ENCODE results near the gene IGFL3. TPM values are rescaled to one million over a fixed set of nuclear protein-coding genes. Genes with fewer than 3 reads are reported as not detected.
"Not testable (repeated sequence)": the region's sequence is repeated elsewhere in the genome, so short reads cannot be mapped to it uniquely, and the experiment has no call there.

Gene IGFL3
- total RNA-seq, 1 experiment from 2014 or later, result not detected

- Histone ChIP-seq H3K18ac (ENCODE audit: insufficient read length, low read depth, low read length) (no peak overlapping the region), H3K4me2 (ENCODE audit: insufficient read depth, insufficient read length, low read length) (no peak overlapping the region), H3K27ac (ENCODE audit: insufficient read length, low read depth, low read length) (no peak overlapping the region), H3K27me3 (ENCODE audit: insufficient read depth, low read length) (no peaks in the 10 kb centered on the region), H2BK5ac (ENCODE audit: insufficient read length, low read length) (no peak overlapping the region), H2BK120ac (ENCODE audit: low read depth, low read length, poor library complexity, severe bottlenecking) (no peak overlapping the region), H3K9me3 (ENCODE audit: control insufficient read depth, low read depth, low read length) (no peaks in the 10 kb centered on the region), H3K79me1 (ENCODE audit: insufficient read depth, low read depth, low read length, poor library complexity, severe bottlenecking) (no peaks in the 10 kb centered on the region), H3K9ac (ENCODE audit: extremely low read depth, insufficient read length, low read length) (no peak overlapping the region), H3K14ac (ENCODE audit: insufficient read depth, low read length) (no peak overlapping the region), H3K4ac (ENCODE audit: low read depth, low read length) (no peak overlapping the region), H3K23ac (ENCODE audit: insufficient read length, low read depth, low read length) (no peak overlapping the region), H2AFZ (ENCODE audit: low read length) (no peak overlapping the region), H3K4me1 (ENCODE audit: insufficient read depth, low read length) (no peaks in the 10 kb centered on the region; the same call in 1 of the 2 replicates), H3K79me2 (ENCODE audit: insufficient read depth, low read length) (no peaks in the 10 kb centered on the region), H4K5ac (ENCODE audit: insufficient read length, low read depth, low read length) (no peak overlapping the region), H2BK15ac (ENCODE audit: low read depth, low read length) (no peak overlapping the region), H3K56ac (ENCODE audit: insufficient read length, low read depth, low read length) (no peak overlapping the region), H3T11ph (ENCODE audit: low read length) (no peak overlapping the region), H3K23me2 (ENCODE audit: insufficient read length, low read depth, low read length, poor library complexity, severe bottlenecking) (no peaks in the 10 kb centered on the region), H4K91ac (ENCODE audit: insufficient read length, low read depth, low read length) (no peak overlapping the region), H2BK12ac (ENCODE audit: insufficient read length, low read depth, low read length) (no peak overlapping the region), H4K20me1 (ENCODE audit: control insufficient read depth, insufficient read depth, insufficient read length) (no peaks in the 10 kb centered on the region), H2BK20ac (ENCODE audit: low read depth, low read length, poor library complexity, severe bottlenecking) (no peak overlapping the region), H2AK5ac (ENCODE audit: insufficient read length, low read length) (no peak overlapping the region), H4K8ac (replicated peaks; ENCODE audit: insufficient read length, low read depth, low read length) (no peak overlapping the region)
- TF ChIP-seq CTCF (conservative IDR thresholded peaks at IDR 0.05), result no peak
- Mint-ChIP-seq H3K27ac (no peak overlapping the region), H3K9me3 (peaks cover 8 to 17% of the 10 kb centered on the region in 2 experiments), H3K4me3 (no peak overlapping the region), H3K27me3 (ENCODE audit: low read depth) (peaks cover 32% of the 10 kb centered on the region), H3K36me3 (ENCODE audit: insufficient read depth in 1 of 3, low read depth in 3 of 3) (no peaks in the 10 kb centered on the region; a peak in 3 of 7 replicates), H3K4me1 (peaks cover 5 to 7% of the 10 kb centered on the region in 2 experiments)
- WGBS (ENCODE audit: extremely low coverage, insufficient read length, low lambda C conversion rate), result no CpG with 5 or more reads among the region's 3 CpGs
- DNase-seq, result no peak
Observed at GRCh38 chr19:46162731-46163130, 38.2 kb upstream of the IGFL3 start.

GRCh38 chr19:46161642-46162257 lies 37.3 kb upstream of the IGFL3 start:
- H3K36me3 Mint-ChIP-seq (ENCODE audit: insufficient read depth in 1 of 3, low read depth in 3 of 3), result not testable (repeated sequence)

More at GRCh38 chr19:46161642-46162257, 37.3 kb upstream of the IGFL3 start:
- H3K9me3 ChIP-seq (ENCODE audit: control insufficient read depth, low read depth, low read length); H3K79me2 ChIP-seq (ENCODE audit: insufficient read depth, low read length); H2AK5ac ChIP-seq (ENCODE audit: insufficient read length, low read length); H3K4me1 ChIP-seq (ENCODE audit: insufficient read depth, low read length); H3K27ac ChIP-seq (ENCODE audit: insufficient read length, low read depth, low read length); H2BK12ac ChIP-seq (ENCODE audit: insufficient read length, low read depth, low read length); H2BK15ac ChIP-seq (ENCODE audit: low read depth, low read length); H3K23me2 ChIP-seq (ENCODE audit: insufficient read length, low read depth, low read length, poor library complexity, severe bottlenecking); H3K9ac ChIP-seq (ENCODE audit: extremely low read depth, insufficient read length, low read length); H3K56ac ChIP-seq (ENCODE audit: insufficient read length, low read depth, low read length); H4K5ac ChIP-seq (ENCODE audit: insufficient read length, low read depth, low read length); H4K91ac ChIP-seq (ENCODE audit: insufficient read length, low read depth, low read length); H4K8ac ChIP-seq (replicated peaks; ENCODE audit: insufficient read length, low read depth, low read length); H3K79me1 ChIP-seq (ENCODE audit: insufficient read depth, low read depth, low read length, poor library complexity, severe bottlenecking); H3T11ph ChIP-seq (ENCODE audit: low read length); H4K20me1 ChIP-seq (ENCODE audit: control insufficient read depth, insufficient read depth, insufficient read length); H3K27me3 ChIP-seq (ENCODE audit: insufficient read depth, low read length); H2AFZ ChIP-seq (ENCODE audit: low read length); H3K14ac ChIP-seq (ENCODE audit: insufficient read depth, low read length); H3K18ac ChIP-seq (ENCODE audit: insufficient read length, low read depth, low read length); H2BK120ac ChIP-seq (ENCODE audit: low read depth, low read length, poor library complexity, severe bottlenecking); H3K4me3 Mint-ChIP-seq; H3K23ac ChIP-seq (ENCODE audit: insufficient read length, low read depth, low read length); H3K4me1 Mint-ChIP-seq; H3K27ac Mint-ChIP-seq; H3K4ac ChIP-seq (ENCODE audit: low read depth, low read length); H2BK5ac ChIP-seq (ENCODE audit: insufficient read length, low read length); DNase-seq; H2BK20ac ChIP-seq (ENCODE audit: low read depth, low read length, poor library complexity, severe bottlenecking); H3K4me2 ChIP-seq (ENCODE audit: insufficient read depth, insufficient read length, low read length): not testable (repeated sequence)
- peaks cover 32% of the 10 kb centered on the region for H3K27me3 Mint-ChIP-seq (ENCODE audit: low read depth)
- WGBS (ENCODE audit: extremely low coverage, insufficient read length, low lambda C conversion rate), result no CpG with 5 or more reads among the region's 2 CpGs
- H3K9me3 Mint-ChIP-seq, result peaks cover 8 to 17% of the 10 kb centered on the region in 2 experiments

Measured in H9 (cell line).